GM13976 (cell line): Measurements from ENCODE around the gene BTBD9.

ENCODE experiments used
- DNase-seq: peaks from one replicate; pipeline ENCODE4 v3.0.0; 2012; ENCODE audit warnings: low spot score
- in situ Hi-C: fragments of 300-500 bp; cut with MboI; formaldehyde crosslinking; loops from one replicate; pipeline ENCODE4 v1.12.0; 2022; ENCODE audit warnings: low sequenced_read_pairs, mixed read lengths, inconsistent platforms; ENCODE audit not compliant: unreplicated experiment
- TF ChIP-seq, protein P1 (sequence below): IDR thresholded peaks from 2 replicates; pipeline ENCODE4 v1.5.1; 2012; ENCODE audit warnings: borderline replicate concordance, mild to moderate bottlenecking; ENCODE audit not compliant: insufficient read depth; ENCODE audit errors: extremely low read depth, missing control alignments, control extremely low read depth

Gene BTBD9

DNA sequence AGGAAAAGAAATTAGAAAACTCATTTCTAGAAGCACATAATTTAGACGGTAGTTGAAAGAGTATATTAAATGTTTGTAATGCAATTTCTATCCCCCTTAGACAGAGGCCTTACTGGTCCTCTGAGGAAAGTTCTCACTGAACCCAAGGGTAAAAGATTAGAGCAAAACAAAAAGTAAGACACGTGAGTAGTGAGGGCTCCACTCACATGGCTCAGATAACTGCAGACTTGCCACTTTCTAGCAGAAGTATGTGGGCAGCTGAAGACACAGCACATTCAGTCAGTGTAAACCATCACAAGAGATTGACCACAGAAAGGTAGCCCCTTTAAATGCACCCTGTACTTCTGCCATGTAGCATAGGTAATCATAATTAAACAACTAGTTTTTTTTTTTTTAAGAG is 193.8 kb downstream of the BTBD9 start:
- in situ Hi-C loops, result no loop called here
- TF ChIP-seq, protein P1, sequence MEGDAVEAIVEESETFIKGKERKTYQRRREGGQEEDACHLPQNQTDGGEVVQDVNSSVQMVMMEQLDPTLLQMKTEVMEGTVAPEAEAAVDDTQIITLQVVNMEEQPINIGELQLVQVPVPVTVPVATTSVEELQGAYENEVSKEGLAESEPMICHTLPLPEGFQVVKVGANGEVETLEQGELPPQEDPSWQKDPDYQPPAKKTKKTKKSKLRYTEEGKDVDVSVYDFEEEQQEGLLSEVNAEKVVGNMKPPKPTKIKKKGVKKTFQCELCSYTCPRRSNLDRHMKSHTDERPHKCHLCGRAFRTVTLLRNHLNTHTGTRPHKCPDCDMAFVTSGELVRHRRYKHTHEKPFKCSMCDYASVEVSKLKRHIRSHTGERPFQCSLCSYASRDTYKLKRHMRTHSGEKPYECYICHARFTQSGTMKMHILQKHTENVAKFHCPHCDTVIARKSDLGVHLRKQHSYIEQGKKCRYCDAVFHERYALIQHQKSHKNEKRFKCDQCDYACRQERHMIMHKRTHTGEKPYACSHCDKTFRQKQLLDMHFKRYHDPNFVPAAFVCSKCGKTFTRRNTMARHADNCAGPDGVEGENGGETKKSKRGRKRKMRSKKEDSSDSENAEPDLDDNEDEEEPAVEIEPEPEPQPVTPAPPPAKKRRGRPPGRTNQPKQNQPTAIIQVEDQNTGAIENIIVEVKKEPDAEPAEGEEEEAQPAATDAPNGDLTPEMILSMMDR, result no peak
- DNase-seq, result no peak

DNA sequence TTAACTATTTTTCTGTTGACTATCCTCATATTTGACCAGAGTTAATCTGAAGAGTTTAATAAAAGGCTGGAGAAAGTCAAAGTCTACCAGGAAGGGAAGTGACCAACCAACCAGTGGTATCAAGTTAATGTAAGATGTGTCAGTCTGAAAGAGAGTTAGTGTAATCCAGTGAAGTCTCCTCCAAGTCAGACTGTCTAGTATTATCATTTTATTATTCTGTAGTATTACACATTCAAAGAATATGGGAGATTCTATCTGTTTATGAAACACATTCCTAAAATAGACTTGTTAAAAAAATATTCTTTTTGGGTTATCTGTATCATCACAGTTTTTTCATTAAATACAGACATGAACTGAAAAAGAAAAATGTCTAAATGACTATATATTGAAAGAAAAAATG is 194.4 kb downstream of the BTBD9 start:
- in situ Hi-C loops, result no loop called here
- TF ChIP-seq, protein P1, result no peak
- no peak for DNase-seq

DNA sequence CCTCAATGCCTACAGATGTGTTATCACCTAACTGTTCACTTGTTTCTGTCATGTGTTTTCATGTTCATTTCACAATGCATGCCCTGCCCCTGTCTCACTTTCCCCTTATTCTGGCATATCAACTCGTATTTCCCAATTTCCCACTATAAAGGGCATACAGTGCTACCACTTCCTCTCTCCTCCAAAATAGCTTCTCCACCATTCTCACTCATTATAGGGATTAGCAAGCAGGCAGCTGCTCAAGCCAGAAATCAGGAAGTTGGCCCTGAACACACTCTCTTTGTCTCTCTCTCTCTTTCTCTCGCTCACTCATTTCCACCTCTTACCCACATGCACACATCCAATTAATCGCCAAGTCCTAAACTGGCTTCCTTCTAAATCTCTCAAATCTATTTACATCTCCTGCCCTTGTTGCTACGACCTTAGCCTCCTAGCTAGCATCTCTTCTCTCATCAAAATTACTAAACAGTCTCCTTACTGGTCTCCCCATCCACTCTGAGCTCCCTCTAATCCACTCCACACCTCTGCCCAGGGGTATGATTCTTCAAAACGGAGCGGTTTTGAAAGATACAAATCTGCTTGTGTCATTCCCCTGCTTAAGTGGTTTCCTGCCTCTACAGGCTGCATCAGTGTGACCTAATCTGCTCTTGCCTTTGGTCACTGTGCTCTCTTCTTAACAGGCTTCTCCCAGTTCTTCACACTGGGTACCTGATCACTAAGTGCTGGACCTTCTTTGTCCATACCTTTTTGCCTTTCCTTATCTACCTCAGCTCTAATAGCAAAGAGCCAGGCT is 196.2 kb downstream of the BTBD9 start:
- TF ChIP-seq, protein P1, result no peak
- DNase-seq, result no peak
- in situ Hi-C loops, result no loop called here

DNA sequence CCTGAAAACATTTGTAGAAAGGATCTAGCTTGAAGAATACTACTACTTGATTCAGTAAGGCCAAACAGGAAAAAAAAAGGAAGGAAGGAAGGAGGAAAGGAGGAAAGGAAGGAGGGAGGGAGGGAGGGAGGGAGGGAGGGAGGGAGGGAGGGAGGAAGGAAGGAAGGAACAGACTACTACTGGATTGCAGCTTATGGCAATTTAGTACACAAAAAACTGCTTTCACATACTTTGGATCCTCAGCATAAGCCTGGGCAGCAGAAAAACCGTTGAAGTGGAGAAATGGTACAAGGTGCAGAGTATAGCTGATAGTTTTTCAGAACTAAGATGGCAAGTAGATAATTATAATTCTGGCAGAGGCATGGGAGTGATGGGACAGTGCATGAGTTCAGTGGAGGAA is 201.6 kb downstream of the BTBD9 start:
- in situ Hi-C loops, result no loop called here
- DNase-seq, result no peak
- TF ChIP-seq, protein P1, result no peak

DNA sequence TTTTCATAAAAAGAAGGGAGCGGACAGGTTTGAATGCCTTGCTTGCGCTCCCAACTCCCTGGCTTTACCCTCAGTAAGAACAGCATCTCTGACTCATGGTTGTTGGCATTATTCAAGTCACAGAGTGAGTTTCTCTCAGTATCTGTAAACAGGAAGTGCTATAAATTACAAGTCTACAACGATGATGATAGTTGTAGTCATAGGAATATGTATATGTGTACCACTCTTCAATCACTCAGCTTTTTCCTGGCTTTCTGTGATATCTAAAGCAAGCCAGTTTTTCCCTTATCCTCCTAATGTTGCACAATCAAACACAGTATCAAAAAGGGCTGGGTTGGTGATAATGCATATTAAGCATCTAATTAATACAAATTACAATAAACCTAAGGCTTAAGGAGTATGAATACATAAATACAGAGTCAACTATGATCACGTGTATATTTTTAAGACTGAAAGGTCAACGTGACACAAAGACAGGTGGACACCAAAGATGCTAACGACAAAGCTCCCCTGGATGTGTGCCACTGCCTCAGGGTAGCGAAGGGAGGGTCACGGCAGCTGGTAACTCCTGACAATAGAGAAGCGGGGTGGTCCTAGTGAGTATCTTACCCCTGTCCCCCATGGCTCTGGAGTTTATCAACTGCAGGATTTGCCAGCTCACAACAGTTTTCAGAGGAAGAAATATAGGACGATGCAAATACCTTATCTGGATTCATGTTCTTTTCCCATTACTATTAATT is 202.8 kb downstream of the BTBD9 start:
- TF ChIP-seq, protein P1, result no peak
- in situ Hi-C loops, result no loop called here
- no peak for DNase-seq

DNA sequence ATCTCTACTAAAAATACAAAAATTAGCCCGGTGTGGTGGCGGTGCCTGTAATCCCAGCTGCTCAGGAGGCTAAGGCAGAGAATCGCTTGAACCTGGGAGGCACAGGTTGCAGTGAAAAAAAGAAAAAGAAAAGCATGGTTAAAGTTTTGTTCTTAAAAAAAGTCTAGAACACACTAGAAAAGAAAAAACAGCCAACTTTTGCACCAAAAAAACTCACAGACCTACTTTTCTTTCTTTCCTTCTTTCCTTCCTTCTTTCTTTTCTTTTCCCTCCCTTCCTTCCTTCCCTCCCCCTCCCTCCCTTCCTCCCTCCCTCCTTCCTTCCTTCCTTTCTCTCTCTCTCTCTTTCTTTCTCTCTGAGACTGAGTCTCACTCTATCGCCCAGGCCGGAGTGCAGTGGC is 204.4 kb downstream of the BTBD9 start:
- in situ Hi-C loops, result no loop called here
- no peak for DNase-seq
- TF ChIP-seq, protein P1, result no peak

DNA sequence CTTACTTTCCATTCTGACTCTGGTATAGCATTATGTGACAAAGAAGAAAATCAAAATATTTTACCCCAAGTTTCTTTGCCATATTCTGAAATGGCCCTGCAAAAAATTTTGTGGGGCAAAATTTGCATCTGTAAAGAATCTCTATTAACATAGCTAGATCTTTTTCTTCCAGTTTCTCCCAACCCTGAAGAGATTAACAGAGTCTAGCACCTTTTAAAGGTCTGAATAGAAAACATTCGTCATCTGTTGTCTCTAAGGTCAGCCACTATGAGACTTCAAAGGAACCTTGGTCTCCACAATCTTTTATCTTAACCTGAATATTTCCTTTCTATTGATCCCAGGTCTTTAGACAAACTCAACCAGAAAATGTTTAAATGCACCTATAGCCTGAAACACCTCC is 205.7 kb downstream of the BTBD9 start:
- DNase-seq, result no peak
- TF ChIP-seq, protein P1, result no peak
- in situ Hi-C loops, result no loop called here
